HFFc6 (cell line): ENCODE results near the gene CALHM6. TPM values are rescaled to one million over a fixed set of nuclear protein-coding genes. Genes with fewer than 3 reads are reported as not detected.

ENCODE experiments used
- DNase-seq: peaks from one replicate; pipeline ENCODE4 v3.0.0-alpha.2; 2018
- H3K27ac Mint-ChIP-seq: 2 replicates; pipeline ENCODE4 v1.8.0; 2020; ENCODE audit warnings: mild to moderate bottlenecking, mixed read lengths
- H3K27me3 Mint-ChIP-seq: 2 replicates; pipeline ENCODE4 v1.8.0; 2021; ENCODE audit warnings: mild to moderate bottlenecking, moderate library complexity, mixed read lengths; ENCODE audit not compliant: insufficient read depth
- H3K36me3 Mint-ChIP-seq: 2 replicates; pipeline ENCODE4 v1.8.0; 2021; ENCODE audit warnings: low read depth, mixed read lengths
- H3K4me1 Mint-ChIP-seq: 2 replicates; pipeline ENCODE4 v1.8.0; 2020; ENCODE audit warnings: low read depth, mixed read lengths
- H3K4me3 Mint-ChIP-seq: 2 replicates; pipeline ENCODE4 v1.8.0; 2020; ENCODE audit warnings: mild to moderate bottlenecking, moderate library complexity, mixed read lengths
- H3K9me3 Mint-ChIP-seq: 2 replicates; pipeline ENCODE4 v1.8.0; 2020; ENCODE audit warnings: mild to moderate bottlenecking, mixed read lengths
- total RNA-seq, 6 experiments: library from RNA; stranded (reverse); fragmentation: NEBNext Ultra II Directional; extraction: Animal tissue kit (Norgen Biotek cat#: 25700); gene quantifications; 2 replicates in 1 of 6; 3 replicates in 5 of 6; pipeline ENCODE4 v1.2.3, GENCODE V29; 2021
- TF ChIP-seq, protein P1 (sequence below): fragments of 200-600 bp; sonication (generic); IDR thresholded peaks from 2 replicates; pipeline ENCODE4 v1.5.0; 2021; ENCODE audit warnings: antibody characterized with exemption, mild to moderate bottlenecking

CALHM6 gene
- total RNA-seq, 6 experiments from 2014 or later = 0.31 to 2.1 (median 1.0) TPM; not detected in 2

DNA sequence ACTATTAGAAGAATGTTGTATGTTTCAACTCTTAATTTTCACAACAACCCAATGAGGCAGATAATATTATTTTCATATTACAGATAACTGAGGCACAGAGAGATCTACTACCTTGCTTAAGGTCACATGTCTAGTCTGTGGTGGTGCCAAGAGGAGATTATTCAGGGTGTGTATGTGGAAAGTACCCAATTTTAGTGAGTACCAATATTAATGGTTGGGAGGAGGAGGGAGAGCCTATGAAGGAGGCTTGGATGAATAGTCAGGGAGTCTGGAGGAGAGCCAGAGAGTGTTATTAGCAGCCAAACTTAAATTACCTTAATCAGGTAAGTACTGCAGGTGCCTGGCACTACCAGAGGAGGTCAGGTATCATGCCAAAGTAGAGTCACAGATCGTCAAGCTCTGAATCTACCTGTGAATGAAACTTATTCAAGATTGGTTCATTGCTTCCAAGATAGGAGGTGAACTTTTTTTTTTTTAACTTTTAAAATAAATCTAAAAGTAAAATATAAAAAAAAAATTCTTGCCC lies 10.9 kb upstream of the CALHM6 start:
- TF ChIP-seq, protein P1, sequence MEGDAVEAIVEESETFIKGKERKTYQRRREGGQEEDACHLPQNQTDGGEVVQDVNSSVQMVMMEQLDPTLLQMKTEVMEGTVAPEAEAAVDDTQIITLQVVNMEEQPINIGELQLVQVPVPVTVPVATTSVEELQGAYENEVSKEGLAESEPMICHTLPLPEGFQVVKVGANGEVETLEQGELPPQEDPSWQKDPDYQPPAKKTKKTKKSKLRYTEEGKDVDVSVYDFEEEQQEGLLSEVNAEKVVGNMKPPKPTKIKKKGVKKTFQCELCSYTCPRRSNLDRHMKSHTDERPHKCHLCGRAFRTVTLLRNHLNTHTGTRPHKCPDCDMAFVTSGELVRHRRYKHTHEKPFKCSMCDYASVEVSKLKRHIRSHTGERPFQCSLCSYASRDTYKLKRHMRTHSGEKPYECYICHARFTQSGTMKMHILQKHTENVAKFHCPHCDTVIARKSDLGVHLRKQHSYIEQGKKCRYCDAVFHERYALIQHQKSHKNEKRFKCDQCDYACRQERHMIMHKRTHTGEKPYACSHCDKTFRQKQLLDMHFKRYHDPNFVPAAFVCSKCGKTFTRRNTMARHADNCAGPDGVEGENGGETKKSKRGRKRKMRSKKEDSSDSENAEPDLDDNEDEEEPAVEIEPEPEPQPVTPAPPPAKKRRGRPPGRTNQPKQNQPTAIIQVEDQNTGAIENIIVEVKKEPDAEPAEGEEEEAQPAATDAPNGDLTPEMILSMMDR = no peak
- no peaks in the 10 kb centered on the region for H3K9me3 Mint-ChIP-seq
- H3K4me1 Mint-ChIP-seq = peaks cover 49% of the 10 kb centered on the region
- no peak for DNase-seq
- H3K4me3 Mint-ChIP-seq = no peak overlapping the region
- no peak overlapping the region for H3K27ac Mint-ChIP-seq
- no peaks in the 10 kb centered on the region for H3K36me3 Mint-ChIP-seq
- H3K27me3 Mint-ChIP-seq = no peaks in the 10 kb centered on the region

DNA sequence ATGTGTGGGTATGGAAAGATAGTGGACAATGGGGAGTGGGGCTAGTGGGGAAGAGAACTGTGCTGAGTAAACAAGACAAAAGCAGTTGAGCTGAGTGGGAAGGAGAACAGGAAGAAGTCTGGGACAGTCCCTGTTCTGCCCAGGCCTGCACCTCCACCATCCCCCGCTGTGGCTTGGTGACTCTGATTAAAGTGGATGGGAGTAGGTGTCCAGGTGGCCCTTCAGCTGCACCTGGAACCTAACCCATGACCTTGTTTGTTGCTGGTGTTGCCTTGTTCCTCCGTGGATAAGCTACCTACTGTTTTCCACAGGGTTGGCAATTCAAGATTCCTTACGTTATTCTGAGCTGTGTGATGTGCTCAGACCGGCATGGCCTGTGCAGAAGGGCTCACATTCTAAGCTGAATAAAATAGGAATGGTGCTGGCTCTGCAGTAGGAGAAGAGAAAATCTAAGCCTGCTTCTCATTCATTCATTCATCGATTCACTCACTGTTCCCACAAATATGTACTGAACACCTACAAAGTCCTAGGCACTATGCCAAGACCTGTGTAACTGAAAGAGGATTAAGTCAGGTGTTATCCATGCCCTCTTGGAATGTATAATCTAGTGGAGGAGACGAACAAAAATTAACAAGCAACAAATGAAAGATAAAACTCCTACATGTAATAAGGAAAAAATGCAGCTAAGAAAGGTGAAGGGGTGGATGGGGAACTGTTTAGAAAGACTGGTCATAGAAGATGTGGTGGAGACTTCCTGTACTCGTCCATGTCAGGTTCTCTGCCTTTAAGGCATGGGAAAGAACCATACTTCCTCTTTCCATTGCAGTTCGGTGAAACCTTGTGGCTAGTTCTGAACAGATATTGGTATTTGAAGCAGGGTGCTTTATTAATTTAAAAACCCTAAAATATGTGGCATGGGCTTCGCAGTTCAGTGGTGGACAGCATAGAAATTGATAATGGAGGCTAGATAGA lies 10.1 kb upstream of the CALHM6 start:
- Mint-ChIP-seq H3K4me3 (no peak overlapping the region), H3K27ac (no peak overlapping the region), H3K9me3 (no peaks in the 10 kb centered on the region), H3K36me3 (no peaks in the 10 kb centered on the region), H3K27me3 (no peaks in the 10 kb centered on the region), H3K4me1 (peaks cover 44% of the 10 kb centered on the region)
- DNase-seq = no peak
- TF ChIP-seq, protein P1 = no peak

DNA sequence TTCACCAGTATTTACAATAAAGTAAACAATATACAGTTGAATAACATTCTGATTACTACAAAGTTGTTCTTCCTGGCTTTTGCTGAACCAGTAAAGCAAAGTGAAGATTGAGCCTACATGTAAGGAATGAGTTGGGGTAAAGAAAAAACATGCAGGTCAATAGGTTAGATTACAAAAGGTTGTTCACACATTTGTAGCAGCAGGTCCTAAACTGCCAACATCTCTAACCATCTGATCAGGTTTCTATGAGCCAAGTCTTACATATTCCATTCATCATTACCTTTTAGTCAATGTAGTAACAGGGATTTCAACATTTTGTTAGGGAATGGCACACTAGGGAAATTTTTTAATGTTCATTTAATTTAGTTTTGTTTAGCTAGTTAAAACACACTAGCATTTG lies 9.3 kb upstream of the CALHM6 start:
- H3K4me3 Mint-ChIP-seq = no peak overlapping the region
- TF ChIP-seq, protein P1 = no peak
- peaks cover 35% of the 10 kb centered on the region for H3K4me1 Mint-ChIP-seq
- no peak for DNase-seq
- no peaks in the 10 kb centered on the region for H3K9me3 Mint-ChIP-seq
- H3K27ac Mint-ChIP-seq = no peak overlapping the region
- no peaks in the 10 kb centered on the region for H3K27me3 Mint-ChIP-seq
- H3K36me3 Mint-ChIP-seq = no peaks in the 10 kb centered on the region

DNA sequence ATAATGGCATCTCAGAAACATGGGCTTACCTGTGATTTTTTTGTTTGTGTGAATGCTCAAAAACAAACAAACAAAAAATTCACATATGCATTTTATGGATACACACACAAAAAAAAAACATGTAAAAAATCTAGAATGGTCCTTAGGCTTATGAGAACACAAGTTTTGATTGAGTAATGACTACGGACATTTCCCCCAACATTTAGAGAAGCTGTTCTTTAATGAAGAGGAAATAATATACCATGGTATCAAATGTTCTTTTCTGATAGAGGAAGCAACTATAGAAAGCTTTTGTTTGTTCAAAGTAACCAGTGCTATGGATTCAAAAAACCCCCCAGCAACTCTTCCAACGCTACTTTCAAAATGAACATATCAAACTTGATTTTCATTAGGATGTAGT lies 8.6 kb upstream of the CALHM6 start:
- TF ChIP-seq, protein P1 = no peak
- no peak for DNase-seq
- H3K4me1 Mint-ChIP-seq = peaks cover 29% of the 10 kb centered on the region
- no peak overlapping the region for H3K27ac Mint-ChIP-seq
- H3K36me3 Mint-ChIP-seq = no peaks in the 10 kb centered on the region
- H3K4me3 Mint-ChIP-seq = no peak overlapping the region
- no peaks in the 10 kb centered on the region for H3K9me3 Mint-ChIP-seq
- H3K27me3 Mint-ChIP-seq = no peaks in the 10 kb centered on the region

DNA sequence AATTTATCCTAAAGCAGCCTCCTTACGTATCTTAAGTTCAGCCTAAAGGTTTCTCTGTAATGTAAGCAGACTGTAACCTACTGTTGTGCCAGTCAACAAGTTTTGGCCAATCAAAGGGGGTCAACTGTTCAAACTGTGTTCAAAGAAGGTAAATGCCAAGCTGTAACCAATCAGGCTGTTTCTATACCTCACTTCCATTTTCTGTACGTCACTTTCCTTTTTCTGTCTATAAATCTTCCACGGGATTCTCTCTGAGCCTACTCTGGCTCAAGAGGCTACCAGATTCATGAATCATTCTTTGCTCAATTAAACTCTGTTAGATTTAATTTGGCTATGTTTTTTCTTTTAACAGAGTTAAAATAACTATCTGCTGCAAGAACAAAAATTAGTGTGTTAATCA lies 5.1 kb upstream of the CALHM6 start:
- Mint-ChIP-seq H3K36me3 (no peaks in the 10 kb centered on the region), H3K27ac (no peak overlapping the region), H3K4me1 (peaks cover 8% of the 10 kb centered on the region), H3K9me3 (no peaks in the 10 kb centered on the region), H3K27me3 (no peaks in the 10 kb centered on the region; the same call in 1 of the 2 replicates), H3K4me3 (no peak overlapping the region)
- no peak for DNase-seq
- TF ChIP-seq, protein P1 = no peak
